ENCODE measurements around the gene PAM16.
A peak's percentile ranks its signal among the peaks of the same experiment; 100 is the strongest.

Gene PAM16

DNA sequence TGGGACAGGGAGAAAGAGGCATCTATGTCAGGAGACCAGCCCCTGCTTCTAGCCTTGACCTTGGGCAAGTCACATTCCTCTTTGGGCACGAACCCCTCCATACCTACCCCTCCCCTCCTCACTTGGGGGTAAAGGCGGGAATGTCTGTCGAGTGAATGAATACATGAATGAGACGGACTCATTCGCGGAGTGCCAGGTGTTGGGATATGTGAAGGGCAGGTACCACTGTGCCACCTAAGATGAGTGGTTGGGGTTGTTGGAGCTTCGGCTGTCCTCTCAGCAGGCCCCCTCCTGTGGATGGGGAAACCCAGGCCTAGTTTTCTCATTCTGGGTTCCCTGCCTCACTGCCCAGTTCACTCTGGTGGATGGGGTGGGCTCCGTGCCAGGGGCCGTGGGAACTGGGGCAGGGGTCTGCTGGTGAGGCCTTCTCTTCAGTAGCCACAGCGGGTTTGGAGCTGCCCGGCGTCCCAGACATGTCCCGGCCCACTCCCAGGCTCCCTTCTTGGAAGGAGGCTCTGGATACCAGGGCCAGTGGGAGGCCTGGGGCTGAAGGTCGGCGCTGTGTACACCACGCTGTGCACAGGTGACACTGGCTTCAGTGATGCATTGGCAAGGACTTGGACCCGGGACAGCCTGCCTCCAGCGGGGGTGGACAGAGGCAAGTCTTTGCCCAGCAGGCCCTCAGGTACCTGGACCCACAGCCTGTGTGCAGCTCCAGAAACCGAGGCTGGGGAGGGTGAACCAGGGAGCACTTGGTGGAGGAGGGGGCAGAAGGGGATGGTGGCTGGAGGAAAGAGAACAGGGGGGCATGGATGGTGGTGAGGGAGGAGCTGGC is 29.6 kb downstream of the PAM16 start:
- FAIRE-seq (no peak), DNase-seq (ENCODE audit: low spot score) (no peak)

DNA sequence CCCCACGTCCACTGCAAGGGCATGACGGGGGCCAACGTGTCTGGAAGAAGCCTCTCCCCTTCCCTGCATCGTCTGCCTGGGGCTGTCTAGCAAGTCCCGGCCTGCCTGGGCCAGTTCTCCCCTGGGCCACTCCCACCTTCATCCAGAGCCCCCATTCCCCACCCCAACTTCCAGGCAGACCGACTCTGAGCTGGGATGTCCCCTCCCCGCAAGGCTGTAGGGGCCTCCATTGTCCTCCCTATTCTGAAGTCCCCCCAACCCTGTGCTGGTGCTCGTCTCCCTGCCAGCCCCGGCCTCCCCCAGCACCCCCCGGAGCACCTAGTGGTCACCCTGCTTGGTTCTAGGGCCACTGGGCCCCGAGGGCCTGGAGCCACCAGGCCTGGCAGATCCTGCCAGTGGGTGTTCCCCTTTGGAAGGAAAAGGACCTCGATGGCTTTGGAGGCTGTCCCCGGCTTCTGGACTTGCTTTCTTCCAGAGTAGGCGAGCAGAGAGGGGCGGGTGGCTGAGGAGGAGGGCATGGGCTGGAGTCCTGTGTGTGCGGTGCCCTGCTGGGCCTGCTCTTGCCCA is 30.5 kb downstream of the PAM16 start:
- FAIRE-seq (no peak), DNase-seq (ENCODE audit: low spot score) (no peak)

DNA sequence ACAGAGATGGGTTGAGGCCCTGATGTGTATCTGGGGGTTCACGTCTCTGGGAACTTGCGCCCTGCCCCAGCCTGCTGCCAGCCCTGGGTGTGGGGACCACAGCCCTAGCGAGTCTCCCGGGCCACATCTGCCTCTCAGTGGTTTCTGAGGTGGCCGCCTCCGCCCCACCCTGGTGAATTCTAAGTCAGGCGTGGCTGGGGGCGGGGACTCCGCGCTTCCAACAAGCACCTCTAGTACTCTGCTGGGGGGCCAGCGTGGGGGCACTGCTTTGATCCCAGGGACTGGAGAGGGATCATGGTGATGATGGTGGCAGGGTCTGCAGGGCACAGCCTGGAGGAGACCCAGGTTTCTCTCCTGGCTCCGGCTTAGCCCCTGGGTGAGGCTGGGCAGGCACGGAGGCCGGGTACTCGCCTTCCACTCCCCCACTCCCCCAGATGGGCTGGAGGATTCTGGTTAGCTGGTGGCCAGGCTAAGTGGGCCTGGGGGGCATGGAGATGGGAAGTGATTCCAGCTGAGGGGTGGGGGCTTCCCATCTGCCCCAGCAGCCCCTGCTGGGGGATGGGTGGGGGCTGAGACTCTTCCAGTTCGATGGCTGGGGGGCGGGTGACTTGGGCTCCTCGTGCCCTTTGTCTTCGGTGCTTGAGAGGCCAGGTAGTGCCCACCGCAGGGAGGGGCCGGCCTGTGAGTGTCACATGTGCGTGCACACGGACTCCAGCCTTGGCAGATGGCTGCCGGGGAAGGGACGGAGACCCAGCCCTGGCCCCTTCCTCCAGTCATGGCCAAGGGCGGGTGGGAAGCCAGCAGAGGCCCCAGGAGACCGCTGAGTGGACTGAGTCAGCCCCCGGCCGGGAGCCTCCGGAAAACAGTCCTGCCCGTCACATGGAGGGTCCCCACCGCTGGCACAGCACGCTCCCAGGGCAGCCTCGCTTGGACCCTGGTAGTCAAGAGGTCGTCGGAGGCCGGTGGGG is 31.4 kb downstream of the PAM16 start:
- FAIRE-seq (no peak), DNase-seq (ENCODE audit: low spot score) (no peak)

DNA sequence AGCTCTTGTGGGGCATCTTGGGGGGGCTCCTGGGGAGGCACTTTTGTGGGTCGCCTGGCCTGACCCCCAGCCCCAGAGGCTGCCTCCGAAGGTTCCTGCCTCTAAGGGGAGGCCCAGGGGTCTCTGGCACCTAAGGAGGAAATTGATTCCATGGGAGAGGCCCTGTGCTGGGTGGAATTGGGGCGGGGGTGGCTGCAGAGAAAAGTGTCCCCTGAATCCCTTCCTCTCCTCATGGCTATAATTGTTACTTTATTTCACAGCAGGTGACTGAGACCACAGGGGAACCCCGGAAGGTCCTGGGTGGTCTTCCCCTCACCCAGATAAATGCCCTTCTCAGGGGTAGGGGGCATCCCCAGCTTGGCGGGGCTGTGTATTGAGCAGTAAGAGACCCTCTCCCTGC is 32.2 kb downstream of the PAM16 start:
- no peak for FAIRE-seq
- DNase-seq (ENCODE audit: low spot score) = no peak

DNA sequence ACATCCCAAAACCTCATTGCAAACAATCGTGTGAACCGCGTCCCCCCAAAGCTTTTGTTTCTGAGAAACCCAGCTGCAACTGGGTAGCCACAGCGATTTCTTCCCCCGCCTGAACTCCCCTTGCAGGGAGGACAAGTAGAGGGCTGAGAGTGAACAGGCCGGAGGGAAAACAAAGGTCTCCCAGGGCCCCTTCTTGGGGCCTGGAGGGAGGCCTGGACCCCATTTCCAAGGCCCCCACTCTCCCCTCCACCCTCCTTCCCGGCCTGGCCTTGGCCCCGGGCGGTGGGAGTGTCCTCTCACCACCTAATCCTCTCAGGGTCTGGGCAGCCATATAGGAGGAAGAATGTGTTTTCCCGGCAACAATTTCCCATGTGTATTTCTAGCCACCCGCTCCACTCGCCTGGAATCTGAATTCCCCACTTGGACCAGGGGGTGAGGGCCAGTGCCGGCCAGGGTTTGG is 32.6 kb downstream of the PAM16 start:
- DNase-seq (ENCODE audit: low spot score) (no peak), FAIRE-seq (no peak)

DNA sequence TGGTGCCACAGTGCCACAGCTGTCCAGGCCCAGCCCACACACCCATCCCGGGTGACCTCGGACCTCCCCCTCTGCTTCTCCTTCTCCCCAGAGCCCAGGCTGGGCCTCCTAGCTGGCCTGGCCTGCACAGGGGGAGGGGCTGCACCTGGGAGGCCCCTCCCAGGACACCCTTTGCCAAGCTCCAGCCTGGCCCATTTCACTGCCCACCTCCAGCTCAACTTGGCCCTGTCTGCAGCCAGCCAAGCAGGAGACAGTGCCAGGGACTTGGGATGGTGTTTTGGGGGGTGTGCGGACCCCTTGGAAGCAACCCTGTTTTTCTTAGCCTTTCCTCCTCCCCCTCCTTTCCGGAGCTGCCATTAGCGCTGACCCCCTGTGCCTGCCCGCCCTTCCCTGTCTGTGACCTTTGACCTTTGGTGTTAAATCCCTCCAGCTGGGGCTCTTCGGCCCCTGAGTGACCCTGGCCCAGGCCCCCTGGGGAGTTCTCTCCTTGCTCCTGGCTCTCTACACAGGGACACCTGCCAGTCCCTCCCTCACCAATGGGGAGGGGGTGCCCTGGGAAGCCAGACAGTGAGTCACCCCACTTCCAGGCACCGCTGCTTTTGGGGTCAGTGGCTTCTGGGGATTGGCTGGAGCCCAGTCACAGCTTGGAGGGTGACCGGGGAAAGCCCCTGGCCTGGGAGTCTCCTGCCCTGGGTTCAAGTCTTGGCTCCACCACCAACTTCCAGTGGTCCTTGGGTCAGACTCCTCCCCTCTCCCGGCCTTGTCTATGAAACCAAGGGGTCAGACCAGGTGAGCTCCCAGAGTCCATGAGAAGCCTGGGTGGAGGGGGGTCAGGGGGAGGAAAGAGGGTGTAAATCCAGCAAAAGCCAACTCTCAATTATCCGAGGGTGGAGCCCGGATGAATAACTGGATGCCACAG is 33.3 kb downstream of the PAM16 start:
- DNase-seq (ENCODE audit: low spot score) (peak; percentile 57), FAIRE-seq (no peak)

DNA sequence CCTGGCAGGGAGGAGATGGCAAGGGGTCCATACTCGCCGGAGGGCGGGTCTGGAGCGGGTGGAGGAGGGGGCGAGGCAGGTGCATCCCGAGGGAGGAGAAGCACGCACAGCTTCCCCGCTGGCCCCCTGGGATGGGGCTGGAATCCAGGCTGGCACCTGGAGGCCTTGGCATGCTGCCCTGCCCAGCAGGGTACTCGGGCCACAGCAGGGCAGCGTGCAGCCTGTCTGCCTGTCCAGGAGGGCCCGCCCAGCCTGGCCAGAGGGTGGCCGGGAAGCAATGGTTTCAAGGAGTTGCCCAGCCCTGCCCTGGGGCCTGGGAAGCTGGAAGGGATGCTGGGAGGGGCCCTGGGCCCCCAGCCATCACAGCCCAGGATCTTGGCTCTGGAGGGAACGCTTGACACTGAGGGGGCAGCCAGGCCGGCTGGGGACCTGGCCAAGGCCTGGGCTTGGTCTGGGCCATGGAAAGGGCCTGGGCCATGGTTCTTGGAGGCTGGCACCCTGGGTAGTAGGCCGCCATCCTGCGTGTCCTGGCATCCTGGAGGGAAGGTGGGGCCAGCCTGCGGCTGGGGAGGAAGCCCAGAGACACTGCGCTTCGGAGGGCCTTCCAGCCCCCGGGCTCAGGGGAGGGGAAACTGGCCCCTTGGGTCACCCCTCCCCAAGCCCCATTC is 34.1 kb downstream of the PAM16 start:
- DNase-seq (ENCODE audit: low spot score) (peak; percentile 68), FAIRE-seq (peak; percentile 56)

DNA sequence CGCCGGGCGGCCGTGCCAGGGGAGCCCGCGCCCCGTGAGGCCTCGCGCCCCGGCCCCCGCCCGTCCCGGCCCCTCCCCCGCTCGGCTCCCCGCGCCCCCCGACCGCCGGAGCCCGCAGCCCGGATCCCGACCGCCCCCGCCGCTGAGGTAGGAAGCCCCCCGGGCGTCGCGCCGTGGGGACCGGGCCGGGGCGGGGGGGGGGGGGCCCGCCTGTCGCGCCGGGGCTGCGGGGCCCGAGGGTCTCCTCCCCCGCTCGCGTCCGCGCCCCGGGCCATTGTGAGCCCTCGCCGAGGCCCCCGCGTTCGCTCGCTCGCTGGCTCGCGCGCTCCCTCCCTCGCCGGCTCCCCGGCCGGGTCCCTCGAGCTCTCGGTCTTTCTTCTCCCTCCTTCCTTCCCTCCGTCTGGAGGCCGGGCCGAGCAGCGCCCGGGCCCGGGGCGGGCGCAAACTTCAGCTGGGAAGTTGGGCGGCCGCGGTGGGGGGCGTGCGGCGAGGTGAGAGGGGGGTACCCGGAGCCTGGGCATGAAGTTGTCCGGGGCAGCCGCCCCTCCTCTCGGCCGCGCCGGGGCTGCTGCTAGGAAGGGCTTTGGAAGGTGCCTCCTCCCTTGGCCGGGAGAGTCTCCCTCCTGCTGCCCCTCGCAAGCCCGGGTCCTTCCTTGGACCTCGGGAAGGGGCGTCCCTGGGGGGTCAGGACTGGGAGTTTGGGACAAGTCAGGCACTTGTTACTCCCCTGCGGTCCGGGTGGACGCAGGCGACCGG is 34.8 kb downstream of the PAM16 start:
- no peak for DNase-seq (ENCODE audit: low spot score)
- FAIRE-seq = no peak

DNA sequence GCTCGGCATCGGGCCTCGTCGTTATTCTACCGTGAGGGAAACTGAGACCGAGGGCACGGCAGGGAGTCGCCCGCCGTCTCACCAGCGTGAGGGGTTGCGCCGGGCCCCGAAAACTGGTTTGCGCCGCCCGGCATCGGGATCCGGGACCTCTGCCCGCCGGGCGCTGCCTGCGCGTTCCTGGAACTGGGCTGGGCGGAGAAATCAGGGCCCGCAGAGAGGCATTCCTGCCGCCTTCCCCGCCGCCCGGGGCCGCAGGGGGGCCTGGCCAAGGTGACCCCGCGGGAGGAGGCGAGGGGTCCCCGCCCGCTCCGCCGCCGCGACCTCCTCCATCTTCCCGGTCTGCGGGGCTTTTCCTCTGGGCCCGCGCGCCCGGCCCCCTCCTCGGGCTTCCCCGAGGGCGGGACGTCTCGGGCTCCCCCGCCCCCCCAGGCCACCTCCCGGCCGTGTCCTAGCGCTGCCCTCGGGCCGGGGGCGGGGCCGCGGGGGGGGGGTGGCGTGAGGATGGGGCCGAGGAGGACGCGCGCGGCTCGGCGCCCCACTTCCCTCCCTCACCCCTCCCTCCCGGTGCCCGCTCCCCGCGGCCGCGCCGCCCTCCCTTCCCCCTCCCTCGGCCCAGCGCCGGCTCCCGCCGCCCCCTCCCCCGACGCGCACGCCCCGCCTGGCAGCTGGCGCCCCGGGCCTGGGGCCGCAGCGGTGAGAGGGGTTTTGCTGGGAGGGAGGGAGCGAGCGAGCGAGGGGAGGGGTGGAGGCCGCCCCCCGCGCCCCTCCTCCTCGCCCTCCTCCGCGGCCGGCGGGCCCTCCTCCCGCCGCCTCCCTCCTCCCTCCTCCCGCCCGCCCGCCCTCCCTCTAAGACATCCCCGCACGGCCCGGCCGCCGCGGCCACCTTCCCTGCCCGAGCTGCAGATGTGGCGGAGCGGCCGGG is 35.7 kb downstream of the PAM16 start, which contains the start of gene GLIS2:
Gene GLIS2 (plus strand): TSS at position 882 of the 922 bp plus-strand sequence. CDS start 16,214 bp downstream, outside the sequence.
- FAIRE-seq = no peak
- DNase-seq (ENCODE audit: low spot score) = peak; percentile 46

DNA sequence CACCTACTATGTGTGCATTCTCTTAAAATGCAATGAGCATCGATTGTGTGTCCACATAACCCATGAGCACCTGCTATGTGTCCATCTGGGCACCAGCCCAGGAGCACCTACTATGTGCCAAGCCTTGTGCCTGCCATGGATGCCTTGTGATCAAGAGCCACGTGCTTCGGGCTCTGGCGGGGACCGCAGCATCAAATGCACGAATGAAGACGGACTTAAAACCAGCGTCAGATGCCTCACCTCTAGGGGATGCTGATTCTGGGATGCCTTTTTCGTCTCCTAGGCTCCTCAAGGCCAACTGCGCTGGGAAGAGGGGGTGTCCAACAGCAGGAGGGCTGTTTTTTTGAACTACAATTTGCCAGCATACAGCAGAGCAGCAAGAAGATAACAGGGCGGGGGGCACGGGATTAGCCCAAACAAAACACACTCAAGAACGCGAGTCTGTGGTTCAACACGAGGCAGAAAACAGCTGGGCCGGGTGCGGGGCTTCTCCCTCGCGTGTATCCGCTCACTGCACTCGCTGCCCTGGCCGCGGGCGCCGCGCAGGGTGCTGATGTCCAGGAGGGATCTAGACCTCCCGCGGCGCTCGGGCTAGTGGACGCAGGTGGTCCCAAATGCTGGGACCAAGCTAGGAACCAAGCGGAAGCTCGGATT is 36.5 kb downstream of the PAM16 start:
- FAIRE-seq (no peak), DNase-seq (ENCODE audit: low spot score) (peak; percentile 38)

DNA sequence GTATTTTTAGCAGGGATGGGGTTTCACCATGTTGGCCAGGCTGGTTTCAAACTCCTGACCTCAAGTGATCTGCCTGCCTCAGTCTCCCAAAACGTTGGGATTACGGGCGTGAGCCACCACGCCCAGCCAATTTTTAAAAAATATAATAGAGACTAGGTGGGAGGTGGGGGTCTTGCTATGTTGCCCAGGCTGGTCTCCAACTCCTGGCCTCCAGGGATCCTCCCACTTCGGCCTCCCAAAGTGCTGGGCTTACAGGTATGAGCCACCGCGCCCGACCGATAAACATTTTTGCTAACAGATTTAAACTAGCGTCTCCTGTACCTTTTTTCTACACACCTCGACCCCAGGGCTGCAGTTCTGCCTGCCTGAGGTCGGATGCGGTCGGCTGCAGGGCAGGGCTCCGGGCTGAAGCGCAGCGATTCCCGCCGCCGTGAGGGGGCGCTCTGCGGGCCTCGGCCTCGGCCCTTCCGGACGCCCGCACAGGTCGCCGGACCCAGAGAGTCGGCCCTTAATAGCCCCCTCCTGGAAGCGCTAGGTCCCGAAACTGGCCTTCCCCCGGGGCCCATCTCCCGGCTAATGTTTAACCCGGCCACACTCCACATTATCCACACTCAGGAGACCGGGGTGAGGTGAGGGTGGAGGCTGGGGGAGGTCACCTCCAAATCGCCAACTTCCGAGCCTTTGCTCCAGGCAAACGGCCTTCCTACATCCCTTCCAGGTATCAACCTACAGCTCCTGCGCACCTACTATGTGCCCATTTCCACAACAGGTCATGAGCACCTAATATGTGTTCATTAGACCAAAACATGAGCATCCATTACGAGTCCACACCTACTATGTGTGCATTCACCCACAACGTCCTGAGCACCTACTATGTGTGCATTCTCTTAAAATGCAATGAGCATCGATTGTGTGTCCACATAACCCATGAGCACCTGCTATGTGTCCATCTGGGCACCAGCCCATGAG is 37.3 kb downstream of the PAM16 start:
- FAIRE-seq (peak; percentile 32), DNase-seq (ENCODE audit: low spot score) (peak; percentile 78)

DNA sequence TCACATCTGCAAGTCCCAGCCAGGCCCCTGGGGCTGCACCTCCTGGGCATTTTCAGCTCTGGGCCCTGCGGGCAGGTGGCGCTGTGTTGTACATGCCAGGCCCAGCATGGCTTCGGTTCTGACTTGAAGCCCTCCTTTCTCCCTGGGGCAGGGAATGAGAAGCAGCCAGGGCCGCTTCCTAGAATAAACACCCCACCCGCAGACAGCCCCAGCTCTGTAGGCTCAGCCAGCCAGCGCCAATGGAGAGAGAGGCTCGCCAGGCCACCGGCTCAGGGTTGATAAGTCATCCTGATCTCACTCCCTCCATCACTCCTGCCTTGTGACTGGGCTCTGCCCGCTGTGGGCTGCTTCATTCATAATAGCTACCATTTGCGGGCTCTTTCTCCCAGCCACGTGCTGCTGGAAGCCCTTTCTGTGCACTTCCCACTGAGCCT is 41.3 kb downstream of the PAM16 start:
- DNase-seq (ENCODE audit: low spot score) = peak; percentile 61
- no peak for FAIRE-seq

DNA sequence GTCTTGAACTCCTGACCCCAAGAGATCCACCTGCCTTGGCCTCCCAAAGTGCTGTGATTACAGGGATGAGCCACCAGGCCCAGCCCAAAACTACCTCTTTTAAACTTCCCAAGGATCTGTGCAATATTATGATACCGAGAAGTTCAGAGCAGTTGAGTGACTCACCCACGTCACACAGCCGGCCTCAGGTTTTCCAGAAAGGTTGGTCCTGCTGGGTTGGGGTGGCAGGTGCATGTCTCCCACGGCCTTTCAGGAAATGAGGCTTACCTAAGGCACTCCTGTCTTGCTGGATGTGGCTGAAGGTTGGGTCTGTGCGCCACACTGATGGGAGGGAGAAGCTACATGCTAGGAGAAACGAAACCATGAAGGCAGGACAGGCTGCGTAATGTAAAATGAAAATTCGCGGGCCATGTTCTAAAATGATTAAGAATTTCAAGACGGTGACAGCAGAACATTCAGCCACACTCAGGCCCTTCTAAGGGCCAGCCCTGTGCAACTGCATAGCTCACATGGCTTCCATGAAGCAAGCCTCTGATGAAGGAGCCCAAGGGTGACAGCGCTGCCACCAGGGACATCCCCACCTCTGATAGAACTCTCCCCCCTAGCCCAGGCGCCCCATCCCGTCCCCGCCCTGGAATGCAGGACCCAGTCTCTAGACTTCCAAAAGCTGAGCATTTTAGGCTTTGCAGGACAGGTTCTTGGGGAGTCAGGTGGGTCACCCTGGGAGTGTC is 41.9 kb downstream of the PAM16 start:
- DNase-seq (ENCODE audit: low spot score) = no peak
- FAIRE-seq = no peak

DNA sequence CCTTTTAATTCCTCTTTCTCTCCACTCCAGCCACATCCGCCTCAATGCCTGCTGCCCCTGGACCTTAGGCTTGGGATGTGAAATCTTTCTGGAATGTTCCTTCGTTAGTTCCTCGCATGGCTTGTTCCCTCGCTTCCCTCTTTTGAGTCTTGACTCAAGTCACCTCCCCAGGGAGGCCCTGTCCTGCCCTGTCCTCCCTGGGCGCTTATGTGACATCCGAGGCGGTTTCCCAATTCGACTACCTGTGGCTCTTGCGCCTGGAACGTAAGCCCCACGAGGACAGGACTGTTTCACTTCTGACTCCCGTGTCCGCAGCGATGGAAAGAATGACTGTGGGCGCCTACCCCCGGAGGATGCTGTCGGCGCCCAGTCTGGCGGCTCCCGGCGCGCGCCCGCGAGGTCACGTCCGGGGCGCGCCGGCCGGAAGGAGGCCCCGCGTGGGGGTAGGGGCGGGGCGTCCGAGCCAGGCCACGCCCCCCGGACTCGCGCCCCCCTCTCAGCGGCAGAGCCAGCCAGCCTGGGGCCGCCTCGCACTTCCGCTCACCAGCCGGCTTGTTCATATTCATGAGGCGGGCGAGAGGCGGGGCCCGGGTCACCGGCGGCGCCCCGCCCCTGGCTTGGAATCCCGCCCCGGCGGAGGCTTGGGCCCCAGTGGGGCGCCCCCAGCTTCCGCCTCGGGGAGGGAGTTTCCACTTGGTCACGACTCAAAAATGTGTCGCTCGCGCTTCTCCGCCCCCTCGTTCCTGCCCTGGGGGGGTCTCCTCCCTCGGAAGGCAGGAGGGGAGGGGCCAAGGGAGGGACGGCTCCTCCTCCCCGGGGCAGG is 43.7 kb downstream of the PAM16 start:
- DNase-seq (ENCODE audit: low spot score) (no peak), FAIRE-seq (no peak)

Measured in RCC 7860 (cell line).